Uterus (tissue), 4 donors: ENCODE results near the gene TRIM8. TPM values are rescaled to one million over a fixed set of nuclear protein-coding genes. Genes with fewer than 3 reads are reported as not detected.

Experiments used
- DNase-seq, 2 donors: peaks; one replicate each; pipeline ENCODE4 v3.0.0-alpha.2; 2019 to 2020
- H3K27ac ChIP-seq, 2 donors: fragments of 200-600 bp; sonication (generic); 1 replicate in 1 of 2; 2 replicates in 1 of 2; pipeline ENCODE4 v1.5.1; 2016 to 2018
- H3K27me3 ChIP-seq, 2 donors: fragments of 200-600 bp; sonication (generic); one replicate each; pipeline ENCODE4 v1.5.1; 2018 to 2019; ENCODE audit warnings: control low read depth in 1 of 2
- H3K36me3 ChIP-seq, 2 donors: fragments of 200-600 bp; sonication (generic); one replicate each; pipeline ENCODE4 v1.5.1; 2019; ENCODE audit warnings: control low read depth in 1 of 2
- H3K4me1 ChIP-seq, 2 donors: fragments of 200-600 bp; sonication (generic); one replicate each; pipeline ENCODE4 v1.5.1; 2018 to 2019; ENCODE audit warnings: control low read depth in 1 of 2
- H3K4me3 ChIP-seq, 2 donors: fragments of 200-600 bp; sonication (generic); 1 replicate in 1 of 2; 2 replicates in 1 of 2; pipeline ENCODE4 v1.5.1; 2018 to 2019; ENCODE audit warnings: mild to moderate bottlenecking in 1 of 2
- H3K9me3 ChIP-seq, 2 donors: fragments of 200-600 bp; sonication (generic); one replicate each; pipeline ENCODE4 v1.5.1; 2019; ENCODE audit warnings: control low read depth in 1 of 2
- CTCF ChIP-seq, 4 experiments: fragments of 200-600 bp in 2 of 4; fragments of 450-650 bp in 2 of 4; sonication (generic) in 2 of 4; IDR thresholded peaks; one replicate each; pipeline ENCODE4 v1.5.1; 2016 to 2019; ENCODE audit warnings: antibody characterized with exemption in 4 of 4, mild to moderate bottlenecking in 2 of 4, moderate library complexity in 1 of 4
- POLR2A ChIP-seq, 2 donors: fragments of 450-650 bp; IDR thresholded peaks; one replicate each; pipeline ENCODE4 v1.6.1; 2016; ENCODE audit warnings: antibody characterized with exemption in 2 of 2, mild to moderate bottlenecking in 1 of 2, moderate library complexity in 1 of 2
- intact Hi-C: fragments of 100-400 bp; cut with DNase I; formaldehyde crosslinking; loops from one replicate; pipeline ENCODE4 v1.15.1; 2023; ENCODE audit warnings: low total_unique reads
- total RNA-seq, 4 donors: library from RNA; depleted of rRNA in 3 of 4; stranded (reverse); fragments of >200 nt in 3 of 4; gene quantifications; one replicate each; pipeline versions ENCODE4 v1.1.0 to v1.2.4, GENCODE V29; 2014 to 2023
- donor health status: DM: yes; HTN: yes; CAD: no.

TRIM8 gene
- total RNA-seq, 4 donors from 2014 or later: 71.2 to 119 (median 102) TPM

GRCh38 chr10:102646610-102647442, 2.5 kb downstream of the TRIM8 start:
- Histone ChIP-seq H3K4me1 (peaks cover 0 to 41% of the 10 kb centered on the region in 2 donors), H3K4me3 (peak overlapping the region; percentile 54 to 81), H3K27me3 (no peaks in the 10 kb centered on the region), H3K36me3 (no peaks in the 10 kb centered on the region), H3K9me3 (no peaks in the 10 kb centered on the region), H3K27ac (peak overlapping the region; percentile 97 to 100)
- peak in 1 of 2 donors; percentile 51 for DNase-seq
- intact Hi-C loops: no loop called here
- TF ChIP-seq CTCF (IDR thresholded peaks at IDR 0.05) (no peak), POLR2A (IDR thresholded peaks at IDR 0.05) (no peak)

GRCh38 chr10:102647443-102648268, 3.4 kb downstream of the TRIM8 start:
- H3K9me3 ChIP-seq: no peaks in the 10 kb centered on the region
- H3K27ac ChIP-seq: peak overlapping the region; percentile 97 to 100
- no peak for DNase-seq
- H3K36me3 ChIP-seq: no peaks in the 10 kb centered on the region
- TF ChIP-seq CTCF (IDR thresholded peaks at IDR 0.05): no peak
- H3K4me3 ChIP-seq: peak overlapping the region in 1 of 2 donors; percentile 54
- intact Hi-C loops: no loop called here
- H3K4me1 ChIP-seq: peaks cover 0 to 41% of the 10 kb centered on the region in 2 donors
- no peaks in the 10 kb centered on the region for H3K27me3 ChIP-seq

GRCh38 chr10:102648269-102648888, 4.1 kb downstream of the TRIM8 start:
- H3K4me3 ChIP-seq: peak overlapping the region in 1 of 2 donors; percentile 2
- no peak for TF ChIP-seq POLR2A (IDR thresholded peaks at IDR 0.05)
- TF ChIP-seq CTCF (IDR thresholded peaks at IDR 0.05): no peak
- DNase-seq: no peak

GRCh38 chr10:102648889-102649796, 4.9 kb downstream of the TRIM8 start:
- intact Hi-C loops: no loop called here
- Histone ChIP-seq H3K27ac (peak overlapping the region; percentile 60 to 97), H3K27me3 (no peaks in the 10 kb centered on the region), H3K4me1 (peaks cover 0 to 41% of the 10 kb centered on the region in 2 donors), H3K36me3 (no peaks in the 10 kb centered on the region), H3K4me3 (peak overlapping the region in 1 of 2 donors; percentile 24), H3K9me3 (no peaks in the 10 kb centered on the region)
- no peak for TF ChIP-seq POLR2A (IDR thresholded peaks at IDR 0.05)
- TF ChIP-seq CTCF (IDR thresholded peaks at IDR 0.05): no peak
- no peak for DNase-seq

More at GRCh38 chr10:102648269-102648888, 4.1 kb downstream of the TRIM8 start:
- intact Hi-C loops: no loop called here
- Histone ChIP-seq H3K27me3 (no peaks in the 10 kb centered on the region), H3K9me3 (no peaks in the 10 kb centered on the region), H3K27ac (peak overlapping the region; percentile 97 to 100), H3K4me1 (peaks cover 0 to 41% of the 10 kb centered on the region in 2 donors), H3K36me3 (no peaks in the 10 kb centered on the region)
